Epithelial cell of esophagus (primary cell): ENCODE measurements around the gene TCERG1L.

Source experiments
- DNase-seq: peaks from one replicate; pipeline ENCODE4 v3.0.0; 2010; ENCODE audit warnings: low read depth
- H3K4me3 ChIP-seq: 2 replicates; pipeline ENCODE4 v1.5.1; 2011; ENCODE audit warnings: mild to moderate bottlenecking, low read length, control low read depth
- CTCF ChIP-seq: IDR thresholded peaks from 2 replicates; pipeline ENCODE4 v1.5.1; 2011; ENCODE audit warnings: low read depth, mild to moderate bottlenecking, low read length, control low read depth, inconsistent platforms; ENCODE audit not compliant: insufficient read depth; ENCODE audit errors: missing control alignments

TCERG1L gene

GRCh38 chr10:131244836-131245235 is 66.7 kb downstream of the TCERG1L start:
- no peak for TF ChIP-seq CTCF
- DNase-seq: no peak

GRCh38 chr10:131243076-131243475 is 68.4 kb downstream of the TCERG1L start:
- no peak for TF ChIP-seq CTCF
- H3K4me3 ChIP-seq: no peak overlapping the region
- no peak for DNase-seq

More at GRCh38 chr10:131244836-131245235, 66.7 kb downstream of the TCERG1L start:
- no peak overlapping the region for H3K4me3 ChIP-seq

GRCh38 chr10:131242007-131242406 is 69.5 kb downstream of the TCERG1L start:
- TF ChIP-seq CTCF: no peak
- H3K4me3 ChIP-seq: no peak overlapping the region
- DNase-seq: no peak

- H3K4me3 ChIP-seq: no peak overlapping the region
- TF ChIP-seq CTCF: no peak
- no peak for DNase-seq
Observed at GRCh38 chr10:131240691-131241090, 70.8 kb downstream of the TCERG1L start.

- TF ChIP-seq CTCF: no peak
- H3K4me3 ChIP-seq: no peak overlapping the region
- no peak for DNase-seq
Observed at GRCh38 chr10:131239926-131240325, 71.6 kb downstream of the TCERG1L start.

- no peak overlapping the region for H3K4me3 ChIP-seq
- no peak for DNase-seq
- TF ChIP-seq CTCF: no peak
Observed at GRCh38 chr10:131239450-131239849, 72.1 kb downstream of the TCERG1L start.

- H3K4me3 ChIP-seq: no peak overlapping the region
- DNase-seq: no peak
- TF ChIP-seq CTCF: no peak
Observed at GRCh38 chr10:131238669-131239280, 72.7 kb downstream of the TCERG1L start.
